ENCODE data around the gene OSMR.

OSMR gene

DNA sequence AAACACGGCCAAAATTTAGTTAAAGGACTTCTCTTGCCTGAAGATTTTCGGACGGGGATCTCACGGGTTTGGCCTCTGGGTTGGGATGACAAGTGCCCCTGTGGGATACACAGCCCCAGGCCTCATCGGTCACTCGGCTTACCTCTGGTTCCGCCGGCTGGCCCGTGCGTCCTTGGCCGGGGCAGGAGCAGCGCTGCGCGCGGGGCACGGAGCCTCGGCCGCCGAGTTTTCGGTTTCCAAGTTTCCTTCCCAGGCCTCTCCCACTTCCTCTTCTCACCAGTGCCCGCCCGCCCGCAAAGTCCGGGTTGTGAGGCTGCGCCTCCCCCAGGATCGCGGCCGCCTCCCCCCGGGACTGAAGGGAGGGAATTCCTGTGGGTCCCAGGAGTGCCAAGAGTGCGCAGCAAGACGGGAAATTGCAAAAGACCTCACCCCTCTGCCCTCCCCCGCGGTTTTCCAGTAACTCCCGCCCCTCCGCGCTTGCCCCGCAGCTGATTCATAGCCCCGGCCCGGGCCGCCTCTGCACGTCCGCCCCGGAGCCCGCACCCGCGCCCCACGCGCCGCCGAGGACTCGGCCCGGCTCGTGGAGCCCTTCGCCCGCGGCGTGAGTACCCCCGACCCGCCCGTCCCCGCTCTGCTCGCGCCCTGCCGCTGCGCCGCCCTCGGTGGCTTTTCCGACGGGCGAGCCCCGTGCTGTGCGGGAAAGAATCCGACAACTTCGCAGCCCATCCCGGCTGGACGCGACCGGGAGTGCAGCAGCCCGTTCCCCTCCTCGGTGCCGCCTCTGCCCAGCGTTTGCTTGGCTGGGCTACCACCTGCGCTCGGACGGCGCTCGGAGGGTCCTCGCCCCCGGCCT lies at the start of gene OSMR:
Gene OSMR (plus strand): TSS at position 487 of the 853 bp plus-strand sequence. CDS start 23,033 bp downstream, outside the sequence.
- no peak for DNase-seq

DNA sequence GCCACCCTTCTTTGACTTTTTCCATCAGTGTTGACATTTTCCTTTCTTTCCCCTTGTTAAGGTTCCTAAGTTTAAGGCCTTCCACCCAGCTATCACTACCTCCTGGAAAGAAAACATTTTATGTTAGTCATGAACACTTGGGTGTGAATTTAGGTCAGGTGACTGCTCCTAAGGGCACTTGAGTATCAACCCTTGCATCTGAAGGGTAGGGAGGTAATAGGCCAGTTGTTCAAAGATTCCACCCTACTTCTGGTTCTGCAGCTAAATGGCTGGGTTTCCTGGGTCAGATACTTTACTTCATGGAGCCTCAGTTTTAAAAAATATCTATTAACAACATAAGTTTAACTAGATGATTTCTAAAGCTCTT lies 49.1 kb upstream of the OSMR start:
- DNase-seq = no peak

DNA sequence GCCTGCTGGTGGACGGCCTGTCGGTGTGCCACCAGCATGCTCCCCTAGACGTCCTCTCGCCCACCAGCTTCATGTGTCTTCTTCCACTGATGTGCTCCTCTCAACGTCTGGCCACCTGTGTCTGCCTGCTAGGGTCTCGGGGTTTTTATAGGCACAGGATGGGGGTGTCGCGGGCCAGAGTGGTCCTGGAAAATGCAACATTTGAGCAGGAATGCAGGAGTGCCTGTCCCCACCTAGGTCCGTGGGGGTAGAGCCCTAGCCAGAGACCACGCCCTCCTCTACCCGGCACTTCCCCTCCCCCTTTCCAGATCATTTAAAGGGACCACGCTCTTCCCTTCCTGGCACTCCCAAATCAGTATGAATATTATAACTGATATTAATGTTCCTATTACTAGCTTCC lies 48.0 kb upstream of the OSMR start:
- no peak for DNase-seq

GRCh38 chr5:38799556-38800377 lies 46.0 kb upstream of the OSMR start:
- DNase-seq = no peak

DNA sequence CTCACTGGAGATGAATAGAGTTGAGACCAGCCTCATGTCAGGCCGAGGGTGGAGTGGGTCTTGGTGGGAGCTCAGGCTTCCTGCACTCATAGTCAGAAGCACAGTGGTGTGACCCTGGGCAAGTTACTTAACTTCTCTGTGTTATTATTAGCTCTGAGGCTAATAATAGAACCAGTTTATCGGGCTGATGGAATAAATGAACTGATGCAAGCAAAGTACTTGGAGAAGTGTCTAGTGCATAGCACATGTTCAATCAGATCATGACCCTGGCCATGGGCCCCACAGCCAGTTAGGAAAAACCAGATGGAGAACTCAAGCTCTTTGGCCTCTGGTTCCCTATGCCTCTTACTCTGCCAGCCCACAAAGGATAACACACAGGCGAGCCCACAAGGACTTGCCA lies 45.3 kb upstream of the OSMR start:
- DNase-seq = no peak

DNA sequence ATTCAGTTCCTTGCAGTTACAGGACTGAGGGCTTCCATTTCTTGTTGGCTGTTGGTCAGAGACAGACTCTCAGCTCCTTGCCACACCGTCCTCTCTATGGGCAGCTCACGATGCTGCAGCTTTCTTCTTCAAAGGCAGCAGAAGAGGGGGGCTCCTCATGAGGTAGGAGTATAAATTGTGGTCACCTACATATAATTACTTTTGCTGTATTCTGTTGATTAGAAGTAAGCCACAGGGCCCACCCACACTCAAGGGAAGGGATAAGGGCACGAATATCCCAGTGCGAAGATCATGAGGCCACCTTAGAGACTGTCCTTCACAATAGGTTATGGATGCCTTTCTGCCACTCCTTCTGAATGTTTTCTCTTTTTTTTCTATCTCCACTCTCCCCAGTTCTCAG lies 43.7 kb upstream of the OSMR start:
- no peak for DNase-seq

- no peak for DNase-seq
Measured at GRCh38 chr5:38803246-38803645, 42.6 kb upstream of the OSMR start.

DNA sequence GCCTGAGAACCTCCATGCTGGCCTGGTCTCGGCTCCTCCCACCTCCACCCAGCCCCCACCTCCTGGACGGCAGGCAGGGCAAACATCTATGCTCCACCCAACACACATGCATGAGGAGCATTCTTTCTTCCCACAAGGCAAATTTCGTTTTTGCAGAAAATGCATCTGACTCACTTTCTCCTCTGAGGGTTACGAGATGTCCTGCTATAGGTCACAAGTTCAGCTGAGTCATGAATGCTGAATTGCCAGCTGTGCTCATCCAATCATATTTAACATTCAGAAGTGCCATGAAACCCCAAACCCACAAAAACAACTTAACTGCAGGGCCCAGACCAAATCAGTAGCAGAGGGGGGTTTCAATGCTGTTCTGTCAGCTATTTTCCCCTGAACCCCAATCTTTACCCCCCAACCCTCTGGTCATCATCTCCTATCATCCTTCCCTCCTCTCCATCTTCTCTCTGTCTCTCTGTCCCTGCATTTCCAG lies 39.0 kb upstream of the OSMR start:
- no peak for DNase-seq

DNA sequence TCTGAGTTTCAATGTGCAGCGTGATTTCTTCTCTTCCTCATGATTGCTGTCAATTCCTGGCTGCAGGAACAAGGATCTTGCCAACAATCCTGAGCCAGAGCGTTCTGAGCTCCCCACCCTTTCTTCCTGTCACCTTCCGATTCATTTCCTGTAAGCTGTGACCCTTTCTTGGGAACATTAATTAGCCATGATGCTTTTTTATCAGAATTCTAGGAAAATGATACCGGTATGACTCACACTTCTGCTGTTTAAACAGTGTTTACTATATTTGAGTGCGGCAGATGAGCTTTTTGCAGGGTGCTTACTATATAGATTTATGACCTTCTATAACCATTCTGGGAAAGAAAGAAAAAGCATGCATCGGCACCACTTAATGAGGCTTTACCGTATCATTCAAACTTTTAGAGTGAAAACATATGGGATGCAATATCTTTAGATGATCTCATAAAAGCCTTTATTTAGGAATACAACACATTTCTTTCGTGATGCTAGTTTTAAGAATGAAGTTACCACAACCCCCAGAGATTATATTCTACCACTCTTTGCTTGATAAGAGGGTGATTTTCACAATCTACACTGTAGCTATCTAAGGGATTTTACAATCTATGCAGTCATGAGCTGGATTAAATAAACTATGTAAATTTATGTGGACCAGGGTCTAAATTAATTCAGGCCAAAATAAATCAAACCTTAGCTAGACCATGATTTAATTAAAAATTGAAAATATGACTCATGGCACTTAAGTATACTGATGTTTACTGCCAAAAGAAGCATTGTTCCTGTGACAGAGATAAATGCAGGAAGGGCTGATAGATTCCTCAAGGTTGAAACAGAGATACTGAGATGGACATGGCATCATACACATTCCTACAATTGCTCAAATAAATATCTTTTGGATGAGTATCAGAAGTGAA lies 38.0 kb upstream of the OSMR start:
- no peak for DNase-seq

DNA sequence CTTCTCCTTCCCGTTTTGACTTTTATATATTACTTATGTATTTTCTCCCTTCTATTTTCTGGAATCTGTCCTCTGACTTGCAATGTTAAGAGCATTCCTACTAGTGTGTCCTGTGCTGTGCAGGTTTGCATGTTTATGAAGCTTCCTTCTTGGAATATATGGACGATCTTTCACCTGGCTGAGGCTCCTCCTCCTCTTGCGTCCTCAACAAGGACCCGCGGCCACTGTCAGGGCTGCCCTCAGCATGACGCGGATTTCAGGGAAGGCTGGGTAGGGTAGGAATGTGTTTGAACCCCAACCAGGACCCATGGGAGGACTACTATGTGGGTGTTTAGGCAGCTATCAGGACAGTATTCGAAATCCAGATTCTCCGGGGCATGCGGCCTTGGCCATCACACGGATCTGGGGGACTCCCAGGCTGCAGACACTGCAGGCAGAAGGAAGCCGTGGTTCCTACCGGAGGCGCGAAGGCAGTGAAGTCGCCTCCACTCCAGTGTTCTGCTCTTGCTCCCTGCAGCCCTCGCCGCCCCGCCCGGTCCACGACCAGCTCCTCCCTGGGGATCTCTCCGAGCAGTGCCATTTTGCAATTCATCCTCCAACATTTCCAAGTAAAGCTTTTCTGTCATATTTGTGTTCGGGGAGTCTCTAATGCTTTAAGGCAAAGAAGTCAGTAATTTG lies 37.0 kb upstream of the OSMR start:
- no peak for DNase-seq

DNA sequence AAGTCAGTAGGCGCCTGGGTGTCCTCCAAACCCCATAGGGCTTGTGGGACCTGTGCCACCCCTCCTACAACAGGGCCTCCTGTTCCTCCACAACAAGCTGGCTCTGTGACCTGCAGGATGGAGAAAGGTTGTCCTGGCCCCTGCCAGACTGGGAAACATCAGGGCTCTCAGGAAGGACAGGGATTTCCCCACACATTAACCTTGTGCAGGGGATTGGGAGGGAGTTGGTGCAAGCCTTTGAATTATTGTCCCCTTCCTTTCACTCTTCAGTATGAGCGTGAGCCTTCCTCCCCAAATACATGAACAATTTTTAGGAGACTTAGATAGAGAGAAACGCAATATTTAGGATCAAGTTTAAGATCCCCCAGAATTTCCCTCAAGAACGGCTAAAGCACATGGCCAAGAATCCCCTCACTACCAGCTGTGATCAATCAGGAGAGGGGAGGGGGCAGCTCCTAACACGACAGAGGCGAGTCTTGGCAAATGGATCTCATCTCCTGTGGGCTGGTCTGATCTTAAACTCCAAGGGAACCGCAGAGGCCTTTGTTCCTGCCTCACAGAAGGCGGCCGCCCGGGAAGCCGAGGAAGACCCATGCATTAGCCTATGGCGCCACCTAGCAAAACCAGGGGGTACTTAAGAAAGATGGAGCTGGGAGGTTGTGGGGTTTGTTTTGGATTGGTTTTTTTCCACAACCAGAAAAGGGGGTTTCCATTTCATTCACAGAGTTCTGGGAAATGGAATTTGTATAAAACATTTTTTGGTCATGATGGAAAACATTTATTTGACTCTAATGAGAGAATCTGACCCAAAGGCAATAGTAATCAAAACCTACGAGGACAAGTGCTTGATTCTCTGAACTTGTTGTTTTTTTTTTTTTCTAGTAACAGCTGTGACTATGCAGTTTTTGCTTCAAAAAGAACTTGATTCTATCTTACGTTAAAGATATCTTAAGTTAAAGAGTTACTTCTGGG lies 36.1 kb upstream of the OSMR start:
- no peak for DNase-seq

GRCh38 chr5:38814879-38815278 lies 30.9 kb upstream of the OSMR start:
- DNase-seq = no peak

GRCh38 chr5:38816083-38817030 lies 29.5 kb upstream of the OSMR start:
- no peak for DNase-seq

DNA sequence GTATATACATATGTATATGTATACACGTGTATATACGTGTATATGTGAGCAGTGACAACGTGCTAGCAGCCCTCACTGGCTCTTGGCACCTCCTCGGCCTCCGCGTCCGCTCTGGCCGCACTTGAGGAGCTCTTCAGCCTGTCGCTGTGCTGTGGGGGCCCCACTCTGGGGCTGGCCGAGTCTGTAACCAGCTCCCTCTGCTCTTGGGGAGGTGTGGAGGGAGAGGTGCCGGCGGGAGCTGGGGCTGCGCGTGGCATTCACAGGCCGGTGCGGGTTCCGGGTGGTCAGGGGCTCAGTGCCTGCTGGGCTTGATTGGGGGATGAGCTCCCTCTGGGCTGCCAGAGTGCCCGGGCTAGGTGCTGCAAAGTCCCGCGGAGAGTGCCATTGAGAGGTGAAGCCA lies 24.1 kb upstream of the OSMR start:
- DNase-seq = no peak

- no peak for DNase-seq
Measured at GRCh38 chr5:38823503-38823902, 22.3 kb upstream of the OSMR start.

GRCh38 chr5:38824821-38825220 lies 21.0 kb upstream of the OSMR start:
- DNase-seq = no peak

DNA sequence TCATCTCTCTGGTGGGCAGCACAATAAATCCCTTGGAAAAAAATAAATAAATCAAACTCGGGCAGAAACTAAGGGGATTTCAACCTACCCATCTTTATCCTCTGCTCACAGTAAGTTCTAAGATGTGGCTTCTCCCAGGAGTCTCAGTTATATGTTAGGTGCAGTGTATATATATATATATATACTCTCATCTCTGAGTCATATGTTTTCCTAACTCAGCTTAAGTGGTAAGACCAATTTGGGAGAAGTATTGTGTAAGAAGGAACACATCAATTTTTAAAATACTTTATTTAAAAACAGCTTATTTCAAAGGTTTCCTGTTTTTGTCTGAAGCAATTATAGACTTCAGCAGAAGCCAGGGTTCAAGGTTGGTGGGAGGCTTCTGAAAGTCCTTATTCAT lies 20.3 kb upstream of the OSMR start:
- no peak for DNase-seq

- DNase-seq = no peak
Measured at GRCh38 chr5:38827525-38827924, 18.3 kb upstream of the OSMR start.

DNA sequence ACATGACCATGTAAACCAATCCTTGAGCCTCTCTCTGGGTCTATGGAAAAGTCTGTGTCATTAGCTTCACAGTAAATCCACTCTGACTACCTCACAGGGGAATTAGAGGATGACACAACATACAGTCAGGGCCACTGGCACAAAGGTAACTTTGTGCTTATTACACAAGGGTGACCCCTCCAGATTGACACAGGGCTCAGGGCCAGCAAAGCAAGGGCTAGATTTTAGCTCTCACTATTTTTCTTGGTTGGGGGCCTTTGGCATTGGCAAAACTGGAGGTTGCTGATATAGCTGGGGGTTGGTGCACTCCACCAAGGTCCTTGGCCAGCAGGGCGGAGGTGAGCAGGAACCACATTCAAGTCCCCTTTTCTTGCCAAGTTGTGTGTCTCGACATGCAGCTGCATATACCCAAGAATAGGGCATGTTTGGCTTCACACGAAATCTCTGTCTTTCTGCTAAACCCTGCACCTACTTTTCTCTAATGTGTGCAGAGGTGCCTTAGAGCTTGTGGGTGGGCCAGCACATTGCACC lies 15.2 kb upstream of the OSMR start:
- no peak for DNase-seq

DNA sequence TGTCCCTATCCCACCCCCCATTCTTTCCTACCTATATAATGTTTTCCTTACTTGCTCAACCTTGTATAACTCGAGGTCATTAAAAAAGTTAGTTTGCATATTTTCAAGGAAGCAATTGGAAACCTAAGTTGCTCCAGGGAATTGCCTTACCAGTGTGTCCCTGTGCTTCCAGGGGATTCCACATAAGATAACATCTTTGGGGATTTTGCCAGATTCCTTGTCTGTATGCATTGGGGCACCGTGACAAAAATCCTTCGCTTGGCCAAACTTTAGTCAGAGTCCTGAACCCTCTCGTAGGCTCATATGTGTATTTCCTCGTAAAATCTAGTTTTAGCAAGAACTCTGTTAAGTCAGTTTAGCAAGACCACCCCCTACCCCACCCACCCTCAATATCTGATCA lies 14.7 kb upstream of the OSMR start:
- DNase-seq = no peak
